Measurements from ENCODE around the gene MGST3.

Gene MGST3

DNA sequence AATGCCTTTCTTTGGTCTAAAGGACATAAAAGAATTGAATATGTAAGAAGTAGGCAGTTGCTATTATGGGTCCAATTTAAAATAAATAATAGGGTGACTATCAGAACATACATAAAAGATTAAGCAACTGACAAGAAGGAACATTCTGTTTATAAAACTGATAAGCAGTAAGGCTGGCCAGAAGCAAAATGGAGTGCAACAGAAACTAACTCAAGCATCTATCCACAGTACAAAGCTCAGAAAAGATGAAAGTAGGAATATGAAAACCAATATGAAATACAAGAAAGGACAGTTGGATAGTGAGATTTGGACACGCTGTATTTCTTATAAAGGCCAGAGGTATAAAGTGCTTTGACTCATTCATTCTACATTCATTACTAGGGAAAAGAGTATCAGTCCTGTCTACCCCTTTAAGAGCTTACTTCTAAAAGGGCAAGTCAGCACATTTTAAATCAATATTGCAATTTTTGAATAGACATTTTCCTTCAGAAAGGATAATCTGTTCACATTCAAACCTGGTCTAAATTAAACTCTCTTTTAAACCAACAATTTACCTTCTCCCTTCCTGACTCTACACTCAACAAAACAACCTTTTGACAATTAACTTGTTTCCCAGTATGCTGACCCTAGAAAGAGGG, 52.9 kb downstream of the MGST3 start:
- TF ChIP-seq, protein P1, sequence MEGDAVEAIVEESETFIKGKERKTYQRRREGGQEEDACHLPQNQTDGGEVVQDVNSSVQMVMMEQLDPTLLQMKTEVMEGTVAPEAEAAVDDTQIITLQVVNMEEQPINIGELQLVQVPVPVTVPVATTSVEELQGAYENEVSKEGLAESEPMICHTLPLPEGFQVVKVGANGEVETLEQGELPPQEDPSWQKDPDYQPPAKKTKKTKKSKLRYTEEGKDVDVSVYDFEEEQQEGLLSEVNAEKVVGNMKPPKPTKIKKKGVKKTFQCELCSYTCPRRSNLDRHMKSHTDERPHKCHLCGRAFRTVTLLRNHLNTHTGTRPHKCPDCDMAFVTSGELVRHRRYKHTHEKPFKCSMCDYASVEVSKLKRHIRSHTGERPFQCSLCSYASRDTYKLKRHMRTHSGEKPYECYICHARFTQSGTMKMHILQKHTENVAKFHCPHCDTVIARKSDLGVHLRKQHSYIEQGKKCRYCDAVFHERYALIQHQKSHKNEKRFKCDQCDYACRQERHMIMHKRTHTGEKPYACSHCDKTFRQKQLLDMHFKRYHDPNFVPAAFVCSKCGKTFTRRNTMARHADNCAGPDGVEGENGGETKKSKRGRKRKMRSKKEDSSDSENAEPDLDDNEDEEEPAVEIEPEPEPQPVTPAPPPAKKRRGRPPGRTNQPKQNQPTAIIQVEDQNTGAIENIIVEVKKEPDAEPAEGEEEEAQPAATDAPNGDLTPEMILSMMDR (IDR thresholded peaks at IDR 0.05; ENCODE audit: insufficient read depth, low read depth, low read length, missing control alignments), result no peak
- H3K4me3 ChIP-seq (ENCODE audit: low read depth, low read length), result no peak overlapping the region
- no peak for DNase-seq (ENCODE audit: low read depth)

DNA sequence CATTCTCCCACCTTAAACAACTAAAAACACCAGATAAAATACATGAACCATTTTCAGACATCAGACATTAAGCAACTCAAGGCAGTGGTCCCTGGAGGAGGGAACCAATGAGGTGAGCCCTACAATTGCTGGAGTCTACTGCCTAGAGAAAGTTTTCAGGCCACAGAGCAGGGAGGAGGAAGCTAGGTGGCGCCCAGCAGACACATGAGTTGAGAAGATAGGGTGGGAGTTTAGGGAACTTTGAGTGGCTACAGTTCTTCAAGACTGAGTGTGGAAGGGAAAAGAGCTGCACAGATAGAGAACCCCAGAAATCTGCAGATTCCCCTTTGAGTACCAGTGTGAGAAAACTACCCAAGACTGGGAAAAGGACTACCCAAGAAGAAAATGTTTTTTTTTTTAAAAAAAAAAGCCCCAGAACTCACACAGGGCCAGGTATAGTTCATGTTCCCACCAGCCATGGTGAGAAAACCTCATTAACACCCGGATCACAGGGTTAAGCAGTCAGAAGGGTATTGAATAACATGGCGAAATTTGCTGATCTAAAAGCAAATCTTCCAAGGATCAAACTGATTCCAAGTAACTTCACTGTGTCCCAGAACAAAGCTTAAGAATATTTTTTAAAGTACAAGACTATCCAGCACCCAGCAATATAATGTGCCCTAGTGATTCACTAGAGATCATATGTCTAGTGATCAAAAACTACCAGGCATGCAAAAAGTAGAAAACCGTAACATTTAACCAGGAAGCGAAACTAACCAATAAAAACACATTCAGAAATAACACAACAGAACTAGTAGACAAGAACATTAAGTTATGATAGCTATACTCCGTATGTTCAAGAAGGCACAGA, 55.3 kb downstream of the MGST3 start:
- TF ChIP-seq, protein P1 (IDR thresholded peaks at IDR 0.05; ENCODE audit: insufficient read depth, low read depth, low read length, missing control alignments), result no peak
- no peak overlapping the region for H3K4me3 ChIP-seq (ENCODE audit: low read depth, low read length)
- DNase-seq (ENCODE audit: low read depth), result peak; percentile 35

- peak; percentile 10 for DNase-seq (ENCODE audit: low read depth)
- TF ChIP-seq, protein P1 (IDR thresholded peaks at IDR 0.05; ENCODE audit: insufficient read depth, low read depth, low read length, missing control alignments), result no peak
- H3K4me3 ChIP-seq (ENCODE audit: low read depth, low read length), result no peak overlapping the region
Measured at GRCh38 chr1:165686971-165687433, 56.0 kb downstream of the MGST3 start.

GRCh38 chr1:165688046-165688445, 57.0 kb downstream of the MGST3 start:
- TF ChIP-seq, protein P1 (IDR thresholded peaks at IDR 0.05; ENCODE audit: insufficient read depth, low read depth, low read length, missing control alignments), result no peak
- no peak for DNase-seq (ENCODE audit: low read depth)
- H3K4me3 ChIP-seq (ENCODE audit: low read depth, low read length), result no peak overlapping the region

DNA sequence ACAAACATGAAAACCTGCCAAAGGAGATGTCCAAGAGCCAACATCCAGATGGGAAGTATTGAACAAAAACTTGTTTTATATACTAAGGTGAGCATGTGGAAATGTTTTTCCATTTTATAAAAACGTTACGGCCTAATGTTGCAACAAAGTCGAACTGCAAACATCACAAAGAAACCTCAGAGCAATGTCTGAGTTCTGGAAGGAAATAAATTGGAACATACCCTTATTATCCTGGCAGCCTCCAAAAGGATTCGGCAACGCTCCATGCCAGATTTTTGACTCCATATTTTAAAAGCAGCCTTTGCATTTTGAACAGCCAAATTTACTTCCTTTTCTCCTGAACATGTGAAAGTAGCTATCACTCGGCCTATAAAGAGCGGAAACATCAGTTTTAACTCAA, 64.0 kb downstream of the MGST3 start:
- H3K4me3 ChIP-seq (ENCODE audit: low read depth, low read length), result no peak overlapping the region
- DNase-seq (ENCODE audit: low read depth), result no peak
- TF ChIP-seq, protein P1 (IDR thresholded peaks at IDR 0.05; ENCODE audit: insufficient read depth, low read depth, low read length, missing control alignments), result no peak

- TF ChIP-seq, protein P1 (IDR thresholded peaks at IDR 0.05; ENCODE audit: insufficient read depth, low read depth, low read length, missing control alignments), result no peak
- H3K4me3 ChIP-seq (ENCODE audit: low read depth, low read length), result peak overlapping the region; percentile 78
- no peak for DNase-seq (ENCODE audit: low read depth)
Measured at GRCh38 chr1:165696625-165697100, 65.6 kb downstream of the MGST3 start.
